ENCODE data around the gene DUOX2. TPM values are rescaled to one million over a fixed set of nuclear protein-coding genes. Genes with fewer than 3 reads are reported as not detected.

The DUOX2 gene
- total and polyA plus RNA-seq, 2 experiments from 2014 or later, result not detected

- Histone ChIP-seq H3K79me2 (replicated peaks; ENCODE audit: insufficient read depth) (no peaks in the 10 kb centered on the region), H3K9me2 (ENCODE audit: insufficient read depth) (no peaks in the 10 kb centered on the region), H3K4me1 (ENCODE audit: insufficient read depth) (peaks cover 22% of the 10 kb centered on the region), H3K4me3 (no peak overlapping the region), H3K27me3 (ENCODE audit: insufficient read depth) (peaks cover 92% of the 10 kb centered on the region), H3F3A (replicated peaks; ENCODE audit: low read depth) (no peaks in the 10 kb centered on the region), H3K4me2 (no peak overlapping the region), H3K27ac (ENCODE audit: low read depth) (no peak overlapping the region), H4K20me1 (replicated peaks; ENCODE audit: insufficient read depth) (peaks cover 4% of the 10 kb centered on the region; the same call in 1 of the 2 replicates), H3K36me3 (ENCODE audit: insufficient read depth) (no peaks in the 10 kb centered on the region), H2AFZ (no peak overlapping the region)
- no peak for ATAC-seq
- H3K27me3 Mint-ChIP-seq (ENCODE audit: insufficient read depth, low read depth, poor library complexity), result peaks cover 57% of the 10 kb centered on the region
- no peaks in the 10 kb centered on the region for H3K36me3 Mint-ChIP-seq (ENCODE audit: low read depth)
- TF ChIP-seq CREB1 (CRISPR knock-in tag; IDR thresholded peaks at IDR 0.05; ENCODE audit: low read depth) (no peak), JUNB (IDR thresholded peaks at IDR 0.05; ENCODE audit: unreplicated experiment) (no peak), STAT1 (IDR thresholded peaks at IDR 0.05; ENCODE audit: unreplicated experiment) (no peak), EZH2phosphoT487 (IDR thresholded peaks at IDR 0.05; ENCODE audit: unreplicated experiment) (no peak), ZNF114 (CRISPR knock-in tag; IDR thresholded peaks at IDR 0.05) (no peak), ETS1 (IDR thresholded peaks at IDR 0.05) (no peak), REST (IDR thresholded peaks at IDR 0.05; ENCODE audit: unreplicated experiment) (no peak), POLR2AphosphoS5 (IDR thresholded peaks at IDR 0.05; ENCODE audit: low read depth) (no peak), CTCF (conservative IDR thresholded peaks at IDR 0.05; ENCODE audit: low read depth in 2 of 2) (no peak), EZH2 (IDR thresholded peaks at IDR 0.05; ENCODE audit: low read depth, unreplicated experiment) (no peak), NANOG (IDR thresholded peaks at IDR 0.05; ENCODE audit: borderline replicate concordance) (no peak), ZNF331 (CRISPR knock-in tag; IDR thresholded peaks at IDR 0.05; ENCODE audit: low read depth) (no peak)
- TF ChIP-seq, protein P1, sequence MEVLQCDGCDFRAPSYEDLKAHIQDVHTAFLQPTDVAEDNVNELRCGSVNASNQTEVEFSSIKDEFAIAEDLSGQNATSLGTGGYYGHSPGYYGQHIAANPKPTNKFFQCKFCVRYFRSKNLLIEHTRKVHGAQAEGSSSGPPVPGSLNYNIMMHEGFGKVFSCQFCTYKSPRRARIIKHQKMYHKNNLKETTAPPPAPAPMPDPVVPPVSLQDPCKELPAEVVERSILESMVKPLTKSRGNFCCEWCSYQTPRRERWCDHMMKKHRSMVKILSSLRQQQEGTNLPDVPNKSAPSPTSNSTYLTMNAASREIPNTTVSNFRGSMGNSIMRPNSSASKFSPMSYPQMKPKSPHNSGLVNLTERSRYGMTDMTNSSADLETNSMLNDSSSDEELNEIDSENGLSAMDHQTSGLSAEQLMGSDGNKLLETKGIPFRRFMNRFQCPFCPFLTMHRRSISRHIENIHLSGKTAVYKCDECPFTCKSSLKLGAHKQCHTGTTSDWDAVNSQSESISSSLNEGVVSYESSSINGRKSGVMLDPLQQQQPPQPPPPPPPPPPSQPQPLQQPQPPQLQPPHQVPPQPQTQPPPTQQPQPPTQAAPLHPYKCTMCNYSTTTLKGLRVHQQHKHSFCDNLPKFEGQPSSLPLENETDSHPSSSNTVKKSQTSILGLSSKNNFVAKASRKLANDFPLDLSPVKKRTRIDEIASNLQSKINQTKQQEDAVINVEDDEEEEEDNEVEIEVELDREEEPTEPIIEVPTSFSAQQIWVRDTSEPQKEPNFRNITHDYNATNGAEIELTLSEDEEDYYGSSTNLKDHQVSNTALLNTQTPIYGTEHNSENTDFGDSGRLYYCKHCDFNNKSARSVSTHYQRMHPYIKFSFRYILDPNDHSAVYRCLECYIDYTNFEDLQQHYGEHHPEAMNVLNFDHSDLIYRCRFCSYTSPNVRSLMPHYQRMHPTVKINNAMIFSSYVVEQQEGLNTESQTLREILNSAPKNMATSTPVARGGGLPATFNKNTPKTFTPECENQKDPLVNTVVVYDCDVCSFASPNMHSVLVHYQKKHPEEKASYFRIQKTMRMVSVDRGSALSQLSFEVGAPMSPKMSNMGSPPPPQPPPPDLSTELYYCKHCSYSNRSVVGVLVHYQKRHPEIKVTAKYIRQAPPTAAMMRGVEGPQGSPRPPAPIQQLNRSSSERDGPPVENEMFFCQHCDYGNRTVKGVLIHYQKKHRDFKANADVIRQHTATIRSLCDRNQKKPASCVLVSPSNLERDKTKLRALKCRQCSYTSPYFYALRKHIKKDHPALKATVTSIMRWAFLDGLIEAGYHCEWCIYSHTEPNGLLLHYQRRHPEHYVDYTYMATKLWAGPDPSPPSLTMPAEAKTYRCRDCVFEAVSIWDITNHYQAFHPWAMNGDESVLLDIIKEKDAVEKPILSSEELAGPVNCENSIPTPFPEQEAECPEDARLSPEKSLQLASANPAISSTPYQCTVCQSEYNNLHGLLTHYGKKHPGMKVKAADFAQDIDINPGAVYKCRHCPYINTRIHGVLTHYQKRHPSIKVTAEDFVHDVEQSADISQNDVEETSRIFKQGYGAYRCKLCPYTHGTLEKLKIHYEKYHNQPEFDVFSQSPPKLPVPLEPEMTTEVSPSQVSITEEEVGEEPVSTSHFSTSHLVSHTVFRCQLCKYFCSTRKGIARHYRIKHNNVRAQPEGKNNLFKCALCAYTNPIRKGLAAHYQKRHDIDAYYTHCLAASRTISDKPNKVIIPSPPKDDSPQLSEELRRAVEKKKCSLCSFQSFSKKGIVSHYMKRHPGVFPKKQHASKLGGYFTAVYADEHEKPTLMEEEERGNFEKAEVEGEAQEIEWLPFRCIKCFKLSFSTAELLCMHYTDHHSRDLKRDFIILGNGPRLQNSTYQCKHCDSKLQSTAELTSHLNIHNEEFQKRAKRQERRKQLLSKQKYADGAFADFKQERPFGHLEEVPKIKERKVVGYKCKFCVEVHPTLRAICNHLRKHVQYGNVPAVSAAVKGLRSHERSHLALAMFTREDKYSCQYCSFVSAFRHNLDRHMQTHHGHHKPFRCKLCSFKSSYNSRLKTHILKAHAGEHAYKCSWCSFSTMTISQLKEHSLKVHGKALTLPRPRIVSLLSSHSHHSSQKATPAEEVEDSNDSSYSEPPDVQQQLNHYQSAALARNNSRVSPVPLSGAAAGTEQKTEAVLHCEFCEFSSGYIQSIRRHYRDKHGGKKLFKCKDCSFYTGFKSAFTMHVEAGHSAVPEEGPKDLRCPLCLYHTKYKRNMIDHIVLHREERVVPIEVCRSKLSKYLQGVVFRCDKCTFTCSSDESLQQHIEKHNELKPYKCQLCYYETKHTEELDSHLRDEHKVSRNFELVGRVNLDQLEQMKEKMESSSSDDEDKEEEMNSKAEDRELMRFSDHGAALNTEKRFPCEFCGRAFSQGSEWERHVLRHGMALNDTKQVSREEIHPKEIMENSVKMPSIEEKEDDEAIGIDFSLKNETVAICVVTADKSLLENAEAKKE (CRISPR knock-in tag; IDR thresholded peaks at IDR 0.05), result no peak
- H3K4me1 Mint-ChIP-seq, result peaks cover 11% of the 10 kb centered on the region
- H3K9me3 Mint-ChIP-seq, result peaks cover 8% of the 10 kb centered on the region; the same call in 2 of the 3 replicates
- DNase-seq (ENCODE audit: low spot score), result no peak
- H3K4me3 Mint-ChIP-seq, result no peak overlapping the region
- no peak overlapping the region for H3K27ac Mint-ChIP-seq
Observed at GRCh38 chr15:45118996-45119395, 5.0 kb upstream of the DUOX2 start.
